ENCODE data around the gene OCSTAMP. TPM values are rescaled to one million over a fixed set of nuclear protein-coding genes. Genes with fewer than 3 reads are reported as not detected.

Gene OCSTAMP
- total RNA-seq, 4 donors from 2014 or later, result not detected

DNA sequence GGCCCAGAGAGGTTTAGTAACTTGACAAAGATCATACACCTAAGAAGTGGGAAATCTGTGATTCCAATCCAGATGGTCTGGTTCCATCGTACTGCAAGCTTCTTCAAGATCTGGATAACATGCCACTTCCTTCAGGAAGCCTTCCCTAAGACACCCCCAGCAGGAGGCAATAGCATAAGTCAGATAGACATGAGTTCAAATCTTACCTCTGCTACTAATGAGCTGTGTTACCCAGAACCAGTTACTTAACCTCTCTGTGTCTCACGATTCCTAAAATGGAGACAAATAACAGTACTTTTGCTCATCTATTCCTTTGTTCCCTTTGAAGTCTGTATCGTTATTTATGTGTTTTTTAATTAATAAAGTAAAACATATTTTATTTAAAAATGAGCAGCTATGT, 22.3 kb upstream of the OCSTAMP start:
- WGBS, 2 donors, result 76 to 80% methylated on average over 3 of the region's 3 CpGs
- Histone ChIP-seq H3K9me3 (no peaks in the 10 kb centered on the region), H3K36me3 (no peaks in the 10 kb centered on the region), H3K4me1 (peaks cover 0 to 7% (median 0%) of the 10 kb centered on the region in 3 donors), H3K27ac (no peak overlapping the region), H3K4me3 (no peak overlapping the region), H3K27me3 (no peaks in the 10 kb centered on the region)
- DNase-seq, result no peak
- intact Hi-C loops (cut with DNase I), result no loop called here
- no peak for TF ChIP-seq POLR2A (IDR thresholded peaks at IDR 0.05)

DNA sequence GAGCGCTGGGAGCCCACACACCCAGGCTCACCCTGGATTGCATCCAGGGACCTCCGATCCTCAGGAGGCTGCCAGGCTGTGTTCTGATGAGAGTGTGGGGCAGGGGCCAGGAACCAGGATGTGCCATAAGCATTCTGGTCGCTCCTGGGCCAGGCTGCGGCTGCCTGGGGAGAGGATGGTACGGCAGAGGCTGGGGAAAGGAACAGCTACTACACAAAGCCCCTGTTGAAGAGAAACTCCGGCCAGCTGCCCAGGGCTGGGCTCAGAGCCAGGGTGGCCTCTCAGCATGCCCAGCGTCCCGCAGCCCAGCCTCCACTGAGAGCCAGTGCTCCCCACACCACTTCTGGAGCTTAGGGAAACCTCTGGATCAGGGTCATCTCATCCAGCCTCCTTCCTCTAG, 21.7 kb upstream of the OCSTAMP start:
- TF ChIP-seq, protein P1, sequence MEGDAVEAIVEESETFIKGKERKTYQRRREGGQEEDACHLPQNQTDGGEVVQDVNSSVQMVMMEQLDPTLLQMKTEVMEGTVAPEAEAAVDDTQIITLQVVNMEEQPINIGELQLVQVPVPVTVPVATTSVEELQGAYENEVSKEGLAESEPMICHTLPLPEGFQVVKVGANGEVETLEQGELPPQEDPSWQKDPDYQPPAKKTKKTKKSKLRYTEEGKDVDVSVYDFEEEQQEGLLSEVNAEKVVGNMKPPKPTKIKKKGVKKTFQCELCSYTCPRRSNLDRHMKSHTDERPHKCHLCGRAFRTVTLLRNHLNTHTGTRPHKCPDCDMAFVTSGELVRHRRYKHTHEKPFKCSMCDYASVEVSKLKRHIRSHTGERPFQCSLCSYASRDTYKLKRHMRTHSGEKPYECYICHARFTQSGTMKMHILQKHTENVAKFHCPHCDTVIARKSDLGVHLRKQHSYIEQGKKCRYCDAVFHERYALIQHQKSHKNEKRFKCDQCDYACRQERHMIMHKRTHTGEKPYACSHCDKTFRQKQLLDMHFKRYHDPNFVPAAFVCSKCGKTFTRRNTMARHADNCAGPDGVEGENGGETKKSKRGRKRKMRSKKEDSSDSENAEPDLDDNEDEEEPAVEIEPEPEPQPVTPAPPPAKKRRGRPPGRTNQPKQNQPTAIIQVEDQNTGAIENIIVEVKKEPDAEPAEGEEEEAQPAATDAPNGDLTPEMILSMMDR (IDR thresholded peaks at IDR 0.05), result no peak
- no peak for TF ChIP-seq POLR2A (IDR thresholded peaks at IDR 0.05)
- Histone ChIP-seq H3K36me3 (no peaks in the 10 kb centered on the region), H3K4me3 (no peak overlapping the region), H3K27ac (no peak overlapping the region), H3K9me3 (no peaks in the 10 kb centered on the region), H3K27me3 (no peaks in the 10 kb centered on the region), H3K4me1 (peaks cover 0 to 7% (median 0%) of the 10 kb centered on the region in 3 donors)
- 35 to 74% methylated on average over 4 to 8 of the region's 8 CpGs for WGBS, 2 donors
- intact Hi-C loops (cut with DNase I), result no loop called here
- no peak for DNase-seq

DNA sequence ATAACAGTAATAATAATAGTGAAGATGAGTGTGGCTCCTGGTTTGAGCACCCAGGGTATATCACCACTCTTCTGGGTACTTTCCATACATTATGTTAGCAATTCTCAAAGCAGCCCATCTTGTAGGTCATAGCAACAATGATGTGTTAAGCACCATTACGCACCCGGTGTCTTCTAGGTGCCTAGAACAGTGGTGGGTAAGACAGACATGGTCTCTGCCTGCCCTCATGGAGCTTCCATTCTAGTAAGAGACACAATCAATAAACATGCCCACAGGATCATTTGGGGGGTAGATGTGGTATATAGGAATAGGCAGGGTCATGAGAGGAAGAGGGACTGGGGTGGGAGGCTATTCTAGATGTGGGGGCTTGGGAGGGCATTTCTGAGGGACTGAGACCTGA, 21.0 kb upstream of the OCSTAMP start:
- WGBS, 2 donors, result 95 to 100% methylated on average over 1 to 2 of the region's 2 CpGs
- Histone ChIP-seq H3K4me3 (no peak overlapping the region), H3K27ac (no peak overlapping the region), H3K9me3 (no peaks in the 10 kb centered on the region), H3K4me1 (peaks cover 0 to 7% (median 0%) of the 10 kb centered on the region in 3 donors), H3K27me3 (no peaks in the 10 kb centered on the region), H3K36me3 (no peaks in the 10 kb centered on the region)
- TF ChIP-seq, protein P1 (IDR thresholded peaks at IDR 0.05), result no peak
- no peak for TF ChIP-seq POLR2A (IDR thresholded peaks at IDR 0.05)
- DNase-seq, result no peak
- intact Hi-C loops (cut with DNase I), result no loop called here

DNA sequence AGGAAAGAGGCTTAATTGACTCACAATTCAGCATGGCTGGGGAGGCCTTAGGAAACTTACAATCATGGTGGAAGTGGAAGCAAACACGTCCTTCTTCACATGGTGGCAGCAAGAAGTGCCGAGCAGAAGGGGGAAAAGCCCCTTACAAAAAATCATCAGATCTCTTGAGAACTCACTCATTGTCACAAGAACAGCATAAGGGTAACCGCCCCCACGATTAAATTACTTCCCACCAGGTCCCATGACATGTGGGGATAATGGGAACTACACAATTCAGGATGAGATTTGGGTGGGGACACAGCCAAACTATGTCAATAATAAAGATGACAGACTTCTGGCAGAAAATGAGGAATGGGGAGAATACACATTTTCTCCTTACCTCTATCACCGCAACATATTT, 20.5 kb upstream of the OCSTAMP start:
- DNase-seq, result no peak
- no peaks in the 10 kb centered on the region for H3K27me3 ChIP-seq
- no peaks in the 10 kb centered on the region for H3K36me3 ChIP-seq
- TF ChIP-seq, protein P1 (IDR thresholded peaks at IDR 0.05), result no peak
- no peak for TF ChIP-seq POLR2A (IDR thresholded peaks at IDR 0.05)
- no peak overlapping the region for H3K4me3 ChIP-seq
- H3K27ac ChIP-seq, result no peak overlapping the region
- H3K9me3 ChIP-seq, result no peaks in the 10 kb centered on the region
- WGBS, 2 donors, result 76 to 78% methylated on average over 5 of the region's 5 CpGs
- peaks cover 0 to 7% (median 0%) of the 10 kb centered on the region in 3 donors for H3K4me1 ChIP-seq
- intact Hi-C loops (cut with DNase I), result no loop called here

DNA sequence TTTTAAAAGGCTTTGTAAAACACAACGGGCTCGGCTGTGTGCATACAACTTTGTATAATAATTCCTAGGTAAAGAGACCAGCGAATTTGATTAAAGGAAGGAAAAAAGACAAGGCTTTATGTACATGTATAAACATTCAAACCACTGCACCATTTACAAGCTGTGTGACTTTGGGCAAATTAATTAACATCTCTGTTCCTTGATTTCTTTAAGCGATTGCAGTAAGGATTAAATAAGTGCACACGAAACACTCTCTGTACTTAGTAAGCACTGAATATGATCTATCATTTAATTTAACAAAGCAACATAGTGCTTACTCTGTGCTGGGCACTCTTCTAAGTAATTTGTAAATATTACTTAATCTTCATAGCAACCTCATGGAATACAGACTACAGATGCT, 19.5 kb upstream of the OCSTAMP start:
- no peak for DNase-seq
- Histone ChIP-seq H3K4me3 (no peak overlapping the region), H3K9me3 (no peaks in the 10 kb centered on the region), H3K27ac (no peak overlapping the region), H3K36me3 (no peaks in the 10 kb centered on the region), H3K4me1 (peaks cover 0 to 7% (median 0%) of the 10 kb centered on the region in 3 donors), H3K27me3 (no peaks in the 10 kb centered on the region)
- TF ChIP-seq, protein P1 (IDR thresholded peaks at IDR 0.05), result no peak
- TF ChIP-seq POLR2A (IDR thresholded peaks at IDR 0.05), result no peak
- 77 to 81% methylated on average over 5 of the region's 5 CpGs for whole genome bisulfite sequencing, 2 donors
- intact Hi-C loops (cut with DNase I), result no loop called here

DNA sequence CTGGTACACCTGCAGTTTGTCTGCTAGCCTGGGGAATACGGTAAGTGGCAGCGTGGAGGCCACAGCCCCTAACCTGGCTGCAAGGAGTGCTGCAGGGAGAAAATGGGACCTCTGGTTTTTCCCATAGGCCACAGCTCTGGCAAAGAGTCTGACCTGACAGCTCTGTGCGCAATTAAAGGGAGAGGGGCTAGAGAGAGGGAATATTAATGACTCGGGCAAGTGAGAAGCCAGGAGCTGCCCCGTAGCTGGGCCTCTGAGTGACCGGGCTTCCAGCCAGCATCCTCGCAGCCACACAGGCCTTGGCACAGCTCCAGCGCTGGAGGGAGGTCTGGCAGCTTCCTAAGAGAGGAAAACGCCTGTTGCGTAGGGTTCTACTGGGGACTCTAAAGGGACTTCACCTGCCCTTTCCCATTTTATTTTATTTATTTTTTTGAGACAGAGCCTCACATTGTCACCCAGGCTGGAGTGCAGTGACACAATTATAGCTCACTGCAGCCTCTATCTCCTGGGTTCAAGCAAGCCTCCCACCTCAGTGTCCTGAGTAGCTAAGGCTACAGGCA, 18.2 kb upstream of the OCSTAMP start:
- intact Hi-C loops (cut with DNase I), result no loop called here
- Histone ChIP-seq H3K27me3 (no peaks in the 10 kb centered on the region), H3K9me3 (no peaks in the 10 kb centered on the region), H3K27ac (no peak overlapping the region), H3K4me3 (no peak overlapping the region), H3K4me1 (peaks cover 0 to 7% (median 0%) of the 10 kb centered on the region in 3 donors), H3K36me3 (no peaks in the 10 kb centered on the region)
- no peak for DNase-seq
- TF ChIP-seq POLR2A (IDR thresholded peaks at IDR 0.05), result no peak
- TF ChIP-seq, protein P1 (IDR thresholded peaks at IDR 0.05), result no peak
- WGBS, 2 donors, result 10 to 13% methylated on average over 8 to 10 of the region's 10 CpGs

All from esophagus squamous epithelium (tissue), 5 donors.